K562 (cell line): ENCODE results near the gene THAP8. TPM values are rescaled to one million over a fixed set of nuclear protein-coding genes. Genes with fewer than 3 reads are reported as not detected.

Experiments used
- ATAC-seq: fragments of 200-7000 bp; cut with Tn5 transposase; 3 replicates; pipeline ENCODE4 v1.9.1; 2020; ENCODE audit warnings: moderate library complexity
- BruUV-seq: library from RNA; stranded (reverse); fragments of 400-500 nt; replicated peaks from 2 replicates; lab custom pipeline; 2021; lab: Mats Ljungman, UMichigan
- CTCF ChIA-PET: fragments of 300-600 bp; formaldehyde crosslinking; extraction: SDS; loops from one replicate; lab custom pipeline; 2021; ENCODE audit warnings: low intra/inter-chr PET ratio; lab: Yijun Ruan, JAX
- POLR2A ChIA-PET: fragments of 300-600, 350-650 bp; sonication (Branson Sonifier 250); formaldehyde crosslinking; extraction: SDS; loops from one replicate; lab custom pipeline; 2021; ENCODE audit warnings: antibody characterized with exemption, inconsistent platforms; lab: Yijun Ruan, JAX
- DNase-seq, 4 experiments: peaks; one replicate each; pipeline versions ENCODE4 v3.0.0 to v3.0.0-alpha.2; 2011 to 2018; ENCODE audit warnings: low spot score in 3 of 4, mixed read lengths in 3 of 4; ENCODE audit errors: extremely low read depth in 1 of 4
- FAIRE-seq: peaks from 2 replicates; lab custom pipeline; 2011; peaks lifted over from hg19 to GRCh38; lab: Jason Lieb, UNC
- H2AFZ ChIP-seq: 2 replicates; pipeline ENCODE4 v1.6.0; 2011; ENCODE audit warnings: low read depth, low read length, control low read depth, inconsistent platforms
- H3K27ac ChIP-seq: fragments of 200-600 bp; 3 replicates; pipeline ENCODE4 v1.8.0; 2011; ENCODE audit warnings: low read depth, mild to moderate bottlenecking, control low read depth, inconsistent platforms, low read length, moderate library complexity, mixed read lengths; ENCODE audit errors: extremely low read depth
- H3K27me3 ChIP-seq, 2 experiments: fragments of 300-600 bp in 1 of 2; 2 replicates in 1 of 2; 3 replicates in 1 of 2; pipeline versions ENCODE4 v1.6.0 to v1.8.0; 2011; ENCODE audit warnings: inconsistent platforms in 2 of 2, low read length in 2 of 2, mild to moderate bottlenecking in 1 of 2, mixed read lengths in 1 of 2, moderate library complexity in 1 of 2; ENCODE audit not compliant: control insufficient read depth in 2 of 2, insufficient read depth in 2 of 2
- H3K36me3 ChIP-seq: fragments of 300-600 bp; 3 replicates; pipeline ENCODE4 v1.8.0; 2011; ENCODE audit warnings: mild to moderate bottlenecking, low read length, inconsistent platforms; ENCODE audit not compliant: control insufficient read depth, insufficient read depth
- H3K4me1 ChIP-seq, 2 experiments: fragments of 200-600 bp in 1 of 2; replicated peaks in 1 of 2; 2 replicates in 1 of 2; 3 replicates in 1 of 2; pipeline versions ENCODE4 v1.5.1 to v1.8.0; 2011; ENCODE audit warnings: inconsistent platforms in 2 of 2, low read length in 2 of 2, mild to moderate bottlenecking in 1 of 2, mixed read lengths in 1 of 2, moderate library complexity in 1 of 2; ENCODE audit not compliant: control insufficient read depth in 2 of 2, insufficient read depth in 2 of 2
- H3K4me2 ChIP-seq: 2 replicates; pipeline ENCODE4 v1.6.1; 2011; ENCODE audit warnings: low read length, control low read depth, inconsistent platforms, mixed read lengths; ENCODE audit not compliant: insufficient read depth
- H3K4me3 ChIP-seq: fragments of 200-600 bp; sonication (generic), shearing (Covaris generic); 2 replicates; pipeline ENCODE4 v1.5.1; 2016; ENCODE audit warnings: control low read depth, inconsistent platforms
- H3K79me2 ChIP-seq: fragments of 200-600 bp; 3 replicates; pipeline ENCODE4 v1.8.0; 2011; ENCODE audit warnings: low read length, inconsistent platforms; ENCODE audit not compliant: control insufficient read depth, insufficient read depth
- H3K9ac ChIP-seq, 2 experiments: 2 replicates each; pipeline versions ENCODE4 v1.6.0 to v1.6.1; 2011; ENCODE audit warnings: low read depth in 2 of 2, low read length in 2 of 2, control low read depth in 1 of 2, inconsistent platforms in 1 of 2, mild to moderate bottlenecking in 1 of 2, mixed read lengths in 1 of 2; ENCODE audit not compliant: insufficient read depth in 1 of 2
- H3K9me1 ChIP-seq: one replicate; pipeline ENCODE4 v1.6.0; 2011; ENCODE audit warnings: inconsistent platforms, mild to moderate bottlenecking, low read length, moderate library complexity; ENCODE audit not compliant: control insufficient read depth, insufficient read depth
- H3K9me3 ChIP-seq: replicated peaks from 2 replicates; pipeline ENCODE4 v1.5.1; 2011; ENCODE audit warnings: low read depth, low read length, inconsistent platforms; ENCODE audit not compliant: control insufficient read depth, insufficient read depth
- H4K20me1 ChIP-seq: replicated peaks from 2 replicates; pipeline ENCODE4 v1.6.1; 2011; ENCODE audit warnings: low read length, inconsistent platforms, mixed read lengths; ENCODE audit not compliant: control insufficient read depth, insufficient read depth
- HMGXB4 ChIP-seq: sonication (generic); formaldehyde crosslinking; IDR thresholded peaks from 2 replicates; pipeline ENCODE4 v1.8.1; 2023; ENCODE audit warnings: mild to moderate bottlenecking, missing genetic modification reagents
- PRMT5 ChIP-seq: sonication (generic); formaldehyde crosslinking; IDR thresholded peaks from 2 replicates; pipeline ENCODE4 v1.5.0; 2020; ENCODE audit warnings: missing genetic modification reagents
- ZBTB8A ChIP-seq: fragments of 450-650 bp; IDR thresholded peaks from 2 replicates; pipeline ENCODE4 v1.6.1; 2018; ENCODE audit warnings: mild to moderate bottlenecking, moderate library complexity; ENCODE audit not compliant: partially characterized antibody
- ZNF121 ChIP-seq: sonication (generic); formaldehyde crosslinking; conservative IDR thresholded peaks from 2 replicates; pipeline ENCODE4 v1.8.0; 2022; ENCODE audit warnings: missing genetic modification reagents
- WGBS: fragments of 100-300 bp; shearing (Covaris generic); methylation state at CpG from one replicate; pipeline ENCODE4 v1.1.6; 2016; ENCODE audit warnings: low coverage, mixed read lengths; ENCODE audit not compliant: insufficient coverage; ENCODE audit errors: missing lambda C conversion rate; 5-methylcytosine and 5-hydroxymethylcytosine counted together
- in situ Hi-C: fragments of 300-500 bp; cut with MboI; formaldehyde crosslinking; loops from 4 replicates; pipeline ENCODE4 v1.15.0; 2018; ENCODE audit warnings: inconsistent platforms, mixed read lengths
- intact Hi-C: fragments of 100-400 bp; cut with micrococcal nuclease; formaldehyde crosslinking; loops from 2 replicates; pipeline ENCODE4 v1.14.2; 2022
- polyA plus RNA-seq, 8 experiments: library from polyadenylated mRNA; depleted of rRNA in 4 of 8; stranded (reverse) in 5 of 8; unstranded in 3 of 8; fragments of >200 nt; fragmentation: Nextera tagmentation in 2 of 8; fragmentation: Illumina TruSeq in 1 of 8; extraction: Ambion mirVana in 2 of 8; extraction: Trizol in 1 of 8; gene quantifications; 2 replicates each; pipeline versions ENCODE4 v1.2.1 to v1.2.3, GENCODE V29; 2011 to 2014; ENCODE audit warnings: inconsistent platforms in 1 of 8, missing spikeins in 1 of 8
- total RNA-seq, 7 experiments: library from RNA; depleted of rRNA in 6 of 7; stranded (reverse); fragments of >200 nt in 6 of 7; fragmentation: Illumina TruSeq in 2 of 7; extraction: Trizol in 2 of 7; gene quantifications; 2 replicates each; pipeline versions ENCODE4 v1.2.1 to v1.2.3, GENCODE V29; 2011 to 2021; ENCODE audit warnings: low replicate concordance in 1 of 7

THAP8 gene
- total and polyA plus RNA-seq, 9 of the 15 experiments (the other 6 are each of a cell fraction or from before 2014, with no cell fraction given) = 0.11 to 2.0 (median 0.94) TPM

GRCh38 chr19:36023432-36023831, 30.7 kb downstream of the THAP8 start:
- BruUV-seq = no TSS peak
- ATAC-seq = no peak
- no peak for FAIRE-seq

More at GRCh38 chr19:36023432-36023831, 30.7 kb downstream of the THAP8 start:
- CTCF ChIA-PET = interaction anchor here (0.6 kb wide), 1 partner anchor 12 kb away, joined by 4 read pairs; no protein-coding TSS in a partner anchor
- no peak overlapping the region for H3K27ac ChIP-seq
- no peak overlapping the region for H3K4me3 ChIP-seq
- no peak for DNase-seq
- TF ChIP-seq HMGXB4 (CRISPR knock-in tag) (no peak), ZBTB8A (no peak), PRMT5 (no peak), ZNF121 (peak; percentile 69)
- TF ChIP-seq, all 486 proteins: peak for 1
- in situ Hi-C loops (no loop called here), intact Hi-C loops (no loop called here)
- Histone ChIP-seq H3K79me2 (no peaks in the 10 kb centered on the region), H3K36me3 (peaks cover 56% of the 10 kb centered on the region; the same call in 2 of the 3 replicates), H3K9me1 (no peaks in the 10 kb centered on the region), H3K4me2 (no peak overlapping the region), H3K9ac (no peak overlapping the region), H3K27me3 (no peaks in the 10 kb centered on the region), H3K9me3 (no peaks in the 10 kb centered on the region), H3K4me1 (peaks cover 0 to 10% of the 10 kb centered on the region in 2 experiments; a peak in 1 of 5 replicates), H2AFZ (no peak overlapping the region), H4K20me1 (no peaks in the 10 kb centered on the region)
- POLR2A ChIA-PET = interaction anchor here (1.1 kb wide), 1 partner anchor 20 kb away, joined by 4 read pairs; no protein-coding TSS in a partner anchor
- 89% methylated on average over 5 of the region's 5 CpGs for WGBS
